ENCODE data around the gene RIMS4. TPM values are rescaled to one million over a fixed set of nuclear protein-coding genes. Genes with fewer than 3 reads are reported as not detected.

The RIMS4 gene
- total and polyA plus RNA-seq, 2 of the 13 experiments (the other 11 are each of a cell fraction or from before 2014, with no cell fraction given), result 0.01 to 0.07 TPM

- TF ChIP-seq ZBTB37 (CRISPR knock-in tag; IDR thresholded peaks at IDR 0.05) (no peak), ZNF350 (CRISPR knock-in tag; IDR thresholded peaks at IDR 0.05; ENCODE audit: borderline replicate concordance, low read depth) (0 out of 2 replicates have a peak, but pooled peaks have one; percentile 28), RFX5 (IDR thresholded peaks at IDR 0.05; ENCODE audit: low read depth, low read length) (no peak), ATF5 (CRISPR knock-in tag; IDR thresholded peaks at IDR 0.05; ENCODE audit: low read depth) (no peak), ARID3A (IDR thresholded peaks at IDR 0.05; ENCODE audit: low read depth, low read length) (no peak), ZNF564 (CRISPR knock-in tag; IDR thresholded peaks at IDR 0.05) (no peak), SNAI1 (CRISPR knock-in tag; IDR thresholded peaks at IDR 0.05; ENCODE audit: borderline replicate concordance) (no peak), ZNF891 (CRISPR knock-in tag; IDR thresholded peaks at IDR 0.05) (no peak), NFE2L1 (CRISPR knock-in tag; IDR thresholded peaks at IDR 0.05; ENCODE audit: borderline replicate concordance) (no peak), PHF8 (CRISPR knock-in tag; IDR thresholded peaks at IDR 0.05) (no peak), MBD4 (IDR thresholded peaks at IDR 0.05; ENCODE audit: borderline replicate concordance, low read length) (no peak), ZNF501 (CRISPR knock-in tag; IDR thresholded peaks at IDR 0.05) (peak; percentile 52; the same call in 1 of the 2 replicates), CBX2 (IDR thresholded peaks at IDR 0.05; ENCODE audit: low read depth, low read length) (no peak), CBX2 (CRISPR knock-in tag; IDR thresholded peaks at IDR 0.05; ENCODE audit: low read depth) (no peak), ZFP91 (CRISPR knock-in tag; IDR thresholded peaks at IDR 0.05; ENCODE audit: borderline replicate concordance) (no peak), ZNF644 (CRISPR knock-in tag; IDR thresholded peaks at IDR 0.05; ENCODE audit: low read depth) (no peak), ZNF337 (CRISPR knock-in tag; IDR thresholded peaks at IDR 0.05; ENCODE audit: borderline replicate concordance, low read depth) (no peak), GTF3A (CRISPR knock-in tag; conservative IDR thresholded peaks at IDR 0.05) (no peak), SRF (IDR thresholded peaks at IDR 0.05; ENCODE audit: low read depth, low read length) (0 out of 2 replicates have a peak, but pooled peaks have one; percentile 25)
- TF ChIP-seq, protein P1, sequence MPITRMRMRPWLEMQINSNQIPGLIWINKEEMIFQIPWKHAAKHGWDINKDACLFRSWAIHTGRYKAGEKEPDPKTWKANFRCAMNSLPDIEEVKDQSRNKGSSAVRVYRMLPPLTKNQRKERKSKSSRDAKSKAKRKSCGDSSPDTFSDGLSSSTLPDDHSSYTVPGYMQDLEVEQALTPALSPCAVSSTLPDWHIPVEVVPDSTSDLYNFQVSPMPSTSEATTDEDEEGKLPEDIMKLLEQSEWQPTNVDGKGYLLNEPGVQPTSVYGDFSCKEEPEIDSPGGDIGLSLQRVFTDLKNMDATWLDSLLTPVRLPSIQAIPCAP (CRISPR knock-in tag; IDR thresholded peaks at IDR 0.05; ENCODE audit: low read depth), result no peak
- TF ChIP-seq, protein P2, sequence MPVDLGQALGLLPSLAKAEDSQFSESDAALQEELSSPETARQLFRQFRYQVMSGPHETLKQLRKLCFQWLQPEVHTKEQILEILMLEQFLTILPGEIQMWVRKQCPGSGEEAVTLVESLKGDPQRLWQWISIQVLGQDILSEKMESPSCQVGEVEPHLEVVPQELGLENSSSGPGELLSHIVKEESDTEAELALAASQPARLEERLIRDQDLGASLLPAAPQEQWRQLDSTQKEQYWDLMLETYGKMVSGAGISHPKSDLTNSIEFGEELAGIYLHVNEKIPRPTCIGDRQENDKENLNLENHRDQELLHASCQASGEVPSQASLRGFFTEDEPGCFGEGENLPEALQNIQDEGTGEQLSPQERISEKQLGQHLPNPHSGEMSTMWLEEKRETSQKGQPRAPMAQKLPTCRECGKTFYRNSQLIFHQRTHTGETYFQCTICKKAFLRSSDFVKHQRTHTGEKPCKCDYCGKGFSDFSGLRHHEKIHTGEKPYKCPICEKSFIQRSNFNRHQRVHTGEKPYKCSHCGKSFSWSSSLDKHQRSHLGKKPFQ (CRISPR knock-in tag; IDR thresholded peaks at IDR 0.05; ENCODE audit: insufficient replicate concordance), result no peak
Measured at GRCh38 chr20:44747166-44748004, 63.0 kb downstream of the RIMS4 start (continued).
